SK-N-SH (cell line): ENCODE results near the gene RAD51B. TPM values are rescaled to one million over a fixed set of nuclear protein-coding genes. Genes with fewer than 3 reads are reported as not detected.

Experiments used
- CTCF ChIA-PET: fragments of 300-600, 350-600 bp; formaldehyde crosslinking; extraction: SDS; loops from one replicate; lab custom pipeline; 2021; lab: Yijun Ruan, JAX
- POLR2A ChIA-PET: fragments of 350-600 bp; sonication (Branson Sonifier 250); formaldehyde crosslinking; extraction: SDS; loops from one replicate; lab custom pipeline; 2020; ENCODE audit warnings: antibody characterized with exemption, inconsistent platforms; lab: Yijun Ruan, JAX
- DNase-seq: peaks from one replicate; pipeline ENCODE4 v3.0.0; 2012
- H2AFZ ChIP-seq: fragments of 200-600 bp; sonication (generic); 2 replicates; pipeline ENCODE4 v1.8.1; 2016; ENCODE audit warnings: antibody characterized with exemption, mild to moderate bottlenecking, low read depth
- H3F3A ChIP-seq: fragments of 200-600 bp; sonication (generic); replicated peaks from 2 replicates; pipeline ENCODE3; 2016; ENCODE audit warnings: antibody characterized with exemption, mild to moderate bottlenecking; ENCODE audit not compliant: insufficient read depth
- H3K27ac ChIP-seq, 2 experiments: fragments of 200-500 bp in 1 of 2; fragments of 200-600 bp in 1 of 2; sonication (Bioruptor generic) in 1 of 2; sonication (generic), shearing (Covaris generic) in 1 of 2; 2 replicates each; pipeline versions ENCODE4 v1.5.1 to v1.6.1; 2014 to 2016; ENCODE audit warnings: low read depth in 2 of 2, inconsistent platforms in 1 of 2, low read length in 1 of 2, mild to moderate bottlenecking in 1 of 2, mixed read lengths in 1 of 2
- H3K27me3 ChIP-seq: fragments of 200-600 bp; sonication (generic), shearing (Covaris generic); 2 replicates; pipeline ENCODE4 v1.6.1; 2016; ENCODE audit warnings: mixed run types; ENCODE audit not compliant: insufficient read depth
- H3K36me3 ChIP-seq, 2 experiments: fragments of 200-500 bp in 1 of 2; fragments of 200-600 bp in 1 of 2; sonication (Bioruptor generic) in 1 of 2; sonication (generic) in 1 of 2; replicated peaks in 1 of 2; 2 replicates each; pipeline versions ENCODE3 to v1.5.1; 2014 to 2016; ENCODE audit warnings: low read length in 1 of 2, mild to moderate bottlenecking in 1 of 2; ENCODE audit not compliant: insufficient read depth in 2 of 2, control insufficient read depth in 1 of 2
- H3K4me1 ChIP-seq, 2 experiments: fragments of 200-500 bp in 1 of 2; fragments of 200-600 bp in 1 of 2; sonication (Bioruptor generic) in 1 of 2; sonication (generic), shearing (Covaris generic) in 1 of 2; 2 replicates each; pipeline versions ENCODE4 v1.5.1 to v1.6.1; 2014 to 2016; ENCODE audit warnings: low read depth in 1 of 2, low read length in 1 of 2, mixed run types in 1 of 2; ENCODE audit not compliant: insufficient read depth in 2 of 2, control insufficient read depth in 1 of 2
- H3K4me2 ChIP-seq: fragments of 200-600 bp; sonication (generic), shearing (Covaris generic); 2 replicates; pipeline ENCODE4 v1.6.1; 2017; ENCODE audit warnings: mixed run types
- H3K4me3 ChIP-seq, 2 experiments: fragments of 200-500 bp in 1 of 2; fragments of 200-600 bp in 1 of 2; sonication (Bioruptor generic) in 1 of 2; sonication (generic), shearing (Covaris generic) in 1 of 2; 2 replicates each; pipeline versions ENCODE4 v1.5.1 to v1.8.1; 2014 to 2016; ENCODE audit warnings: low read depth in 2 of 2, inconsistent platforms in 1 of 2, low read length in 1 of 2, mild to moderate bottlenecking in 1 of 2, mixed read lengths in 1 of 2, moderate library complexity in 1 of 2
- H3K79me2 ChIP-seq: fragments of 200-600 bp; sonication (generic); 2 replicates; pipeline ENCODE4 v1.8.1; 2017; ENCODE audit warnings: mild to moderate bottlenecking; ENCODE audit not compliant: insufficient read depth
- H3K9ac ChIP-seq: fragments of 200-600 bp; sonication (generic); 2 replicates; pipeline ENCODE4 v1.6.1; 2017; ENCODE audit warnings: mixed run types
- H3K9me2 ChIP-seq: fragments of 200-600 bp; sonication (generic); 2 replicates; pipeline ENCODE4 v1.6.1; 2017; ENCODE audit warnings: mixed run types
- H3K9me3 ChIP-seq: fragments of 200-600 bp; sonication (generic); 2 replicates; pipeline ENCODE4 v1.6.1; 2017; ENCODE audit warnings: mixed run types, mild to moderate bottlenecking, moderate library complexity
- H4K20me1 ChIP-seq: fragments of 200-600 bp; sonication (generic); 2 replicates; pipeline ENCODE4 v1.6.1; 2017; ENCODE audit warnings: mild to moderate bottlenecking, mixed run types; ENCODE audit not compliant: insufficient read depth
- ELF1 ChIP-seq: IDR thresholded peaks from 2 replicates; pipeline ENCODE4 v1.4.0; 2012
- EP300 ChIP-seq, 2 experiments: IDR thresholded peaks; 2 replicates each; pipeline versions ENCODE4 v1.4.0 to v1.6.1; 2012; ENCODE audit warnings: borderline replicate concordance in 1 of 2, low read depth in 1 of 2, low read length in 1 of 2
- FOSL2 ChIP-seq: IDR thresholded peaks from 2 replicates; pipeline ENCODE4 v1.4.0; 2012; ENCODE audit warnings: low read depth, mild to moderate bottlenecking, moderate library complexity, borderline replicate concordance
- MEF2A ChIP-seq: IDR thresholded peaks from 2 replicates; pipeline ENCODE4 v1.4.0; 2012; ENCODE audit warnings: low read depth, borderline replicate concordance
- NFIC ChIP-seq: IDR thresholded peaks from 2 replicates; pipeline ENCODE4 v1.4.0; 2012; ENCODE audit warnings: borderline replicate concordance
- NRF1 ChIP-seq: IDR thresholded peaks from 2 replicates; pipeline ENCODE4 v1.6.1; 2012; ENCODE audit warnings: low read depth, mild to moderate bottlenecking, low read length
- RAD21 ChIP-seq: IDR thresholded peaks from 2 replicates; pipeline ENCODE4 v1.6.1; 2012; ENCODE audit warnings: mild to moderate bottlenecking, low read length
- RCOR1 ChIP-seq: fragments of 150-350 bp; IDR thresholded peaks from 2 replicates; pipeline ENCODE4 v1.6.1; 2017; ENCODE audit warnings: antibody characterized with exemption, low read length
- RFX5 ChIP-seq: IDR thresholded peaks from 2 replicates; pipeline ENCODE4 v1.6.1; 2012; ENCODE audit warnings: mild to moderate bottlenecking, improper control_type of control experiment, low read length
- RXRA ChIP-seq: IDR thresholded peaks from 2 replicates; pipeline ENCODE4 v1.4.0; 2012; ENCODE audit warnings: low read depth, mild to moderate bottlenecking, borderline replicate concordance
- TCF12 ChIP-seq: IDR thresholded peaks from 2 replicates; pipeline ENCODE4 v1.4.0; 2012
- TEAD4 ChIP-seq: IDR thresholded peaks from 2 replicates; pipeline ENCODE4 v1.4.0; 2012; ENCODE audit warnings: mild to moderate bottlenecking, borderline replicate concordance; ENCODE audit not compliant: insufficient read depth
- YY1 ChIP-seq: IDR thresholded peaks from 2 replicates; pipeline ENCODE4 v1.4.0; 2012; ENCODE audit warnings: low read depth, mild to moderate bottlenecking
- WGBS: methylation state at CpG from one replicate; pipeline ENCODE4 v1.1.6; 2017; ENCODE audit warnings: low lambda C conversion rate; 5-methylcytosine and 5-hydroxymethylcytosine counted together
- polyA plus RNA-seq, 3 experiments: library from polyadenylated mRNA; depleted of rRNA; stranded (reverse); fragments of >200 nt; gene quantifications; 2 replicates each; pipeline ENCODE4 v1.2.3, GENCODE V29; 2012
- TF ChIP-seq, protein P1 (sequence below): IDR thresholded peaks from 2 replicates; pipeline ENCODE4 v1.4.0; 2012; ENCODE audit warnings: low read depth, borderline replicate concordance
- TF ChIP-seq, protein P2 (sequence below): fragments of 150-350 bp; IDR thresholded peaks from 2 replicates; pipeline ENCODE4 v1.6.1; 2017; ENCODE audit warnings: antibody characterized with exemption, low read length, low read depth, borderline replicate concordance
- TF ChIP-seq, protein P3 (sequence below): fragments of 150-350 bp; IDR thresholded peaks from 2 replicates; pipeline ENCODE4 v1.6.1; 2016; ENCODE audit warnings: mild to moderate bottlenecking, low read depth, low read length
- TF ChIP-seq, protein P4 (sequence below): IDR thresholded peaks from 2 replicates; pipeline ENCODE4 v1.4.0; 2012; ENCODE audit warnings: low read depth, borderline replicate concordance

The RAD51B gene
- polyA plus RNA-seq, 1 of the 3 experiments (the other 2 are of a cell fraction) = 6.0 TPM

DNA sequence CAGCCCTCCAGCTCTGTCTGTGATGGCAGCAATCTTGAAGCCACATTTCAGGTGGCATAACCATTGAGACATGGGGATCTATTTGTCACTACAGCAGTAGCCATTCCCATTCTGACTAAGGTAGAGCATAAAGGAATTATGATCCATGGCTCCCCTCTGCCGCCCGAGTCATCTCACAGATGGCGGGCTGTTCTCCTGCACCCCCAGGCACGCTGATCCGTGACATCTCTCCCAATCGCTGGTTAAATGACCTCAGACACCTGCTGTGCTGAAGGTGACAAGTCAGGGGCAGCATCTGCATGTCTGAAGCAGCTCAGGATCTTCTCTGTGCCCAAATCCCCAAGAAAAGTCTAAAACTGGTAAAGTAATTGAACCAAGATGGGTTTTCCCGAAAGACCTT lies 849.0 kb downstream of the RAD51B start:
- Histone ChIP-seq H3K27ac (peak overlapping the region in 1 of 2 experiments; percentile 34; a peak in 1 of 4 replicates), H3K79me2 (no peaks in the 10 kb centered on the region), H3K36me3 (no peaks in the 10 kb centered on the region), H4K20me1 (no peaks in the 10 kb centered on the region), H2AFZ (no peak overlapping the region), H3F3A (peaks cover 18% of the 10 kb centered on the region), H3K4me2 (no peak overlapping the region), H3K27me3 (no peaks in the 10 kb centered on the region), H3K9me2 (no peaks in the 10 kb centered on the region), H3K9me3 (no peaks in the 10 kb centered on the region), H3K4me1 (peaks cover 5 to 19% of the 10 kb centered on the region in 2 experiments), H3K4me3 (no peak overlapping the region), H3K9ac (no peak overlapping the region)
- 83% methylated on average over 7 of the region's 7 CpGs for WGBS
- no peak for DNase-seq
- ChIA-PET CTCF (no interaction called here), POLR2A (no interaction called here)
- TF ChIP-seq TCF12 (no peak), RAD21 (no peak), EP300 (IDR thresholded peaks at IDR 0.05; ENCODE audit: borderline replicate concordance in 1 of 2, low read depth in 1 of 2, low read length in 1 of 2) (no peak), RXRA (no peak), TEAD4 (no peak), RCOR1 (no peak), RFX5 (no peak), FOSL2 (no peak)

DNA sequence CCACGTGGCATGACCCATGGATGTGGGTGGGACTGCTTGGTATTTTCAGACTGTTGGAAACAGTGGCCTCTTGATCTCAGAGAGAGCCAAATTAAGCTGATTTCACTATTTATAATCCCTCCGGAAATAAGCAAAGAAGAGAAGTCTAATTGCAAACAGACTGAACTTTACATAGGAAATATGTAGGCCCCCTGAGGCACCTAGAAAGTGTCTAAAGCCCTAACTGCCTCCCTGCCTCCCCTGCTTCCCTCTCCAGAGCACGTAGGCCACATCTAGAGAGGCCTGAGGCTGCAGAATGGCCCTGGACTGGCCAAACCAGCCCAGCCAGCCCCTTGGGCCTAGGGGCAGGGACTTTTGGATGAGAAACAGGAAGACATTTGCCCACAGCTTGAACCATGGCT lies 849.5 kb downstream of the RAD51B start:
- Histone ChIP-seq H3K4me3 (no peak overlapping the region), H3F3A (peaks cover 23% of the 10 kb centered on the region), H4K20me1 (no peaks in the 10 kb centered on the region), H2AFZ (no peak overlapping the region), H3K79me2 (no peaks in the 10 kb centered on the region), H3K4me1 (peaks cover 5 to 19% of the 10 kb centered on the region in 2 experiments), H3K36me3 (no peaks in the 10 kb centered on the region), H3K27ac (no peak overlapping the region), H3K27me3 (no peaks in the 10 kb centered on the region), H3K9ac (no peak overlapping the region), H3K9me3 (no peaks in the 10 kb centered on the region), H3K4me2 (no peak overlapping the region), H3K9me2 (no peaks in the 10 kb centered on the region)
- no peak for DNase-seq
- WGBS = 80% methylated on average over 3 of the region's 3 CpGs
- ChIA-PET CTCF (no interaction called here), POLR2A (no interaction called here)
- no peak for TF ChIP-seq NRF1
- no peak for TF ChIP-seq FOSL2
- TF ChIP-seq, protein P1, sequence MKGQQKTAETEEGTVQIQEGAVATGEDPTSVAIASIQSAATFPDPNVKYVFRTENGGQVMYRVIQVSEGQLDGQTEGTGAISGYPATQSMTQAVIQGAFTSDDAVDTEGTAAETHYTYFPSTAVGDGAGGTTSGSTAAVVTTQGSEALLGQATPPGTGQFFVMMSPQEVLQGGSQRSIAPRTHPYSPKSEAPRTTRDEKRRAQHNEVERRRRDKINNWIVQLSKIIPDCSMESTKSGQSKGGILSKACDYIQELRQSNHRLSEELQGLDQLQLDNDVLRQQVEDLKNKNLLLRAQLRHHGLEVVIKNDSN = no peak
- no peak for TF ChIP-seq RFX5
- TF ChIP-seq NFIC = no peak
- no peak for TF ChIP-seq MEF2A
- TF ChIP-seq YY1 = no peak
- no peak for TF ChIP-seq ELF1
- TF ChIP-seq TCF12 = no peak
- TF ChIP-seq, protein P2, sequence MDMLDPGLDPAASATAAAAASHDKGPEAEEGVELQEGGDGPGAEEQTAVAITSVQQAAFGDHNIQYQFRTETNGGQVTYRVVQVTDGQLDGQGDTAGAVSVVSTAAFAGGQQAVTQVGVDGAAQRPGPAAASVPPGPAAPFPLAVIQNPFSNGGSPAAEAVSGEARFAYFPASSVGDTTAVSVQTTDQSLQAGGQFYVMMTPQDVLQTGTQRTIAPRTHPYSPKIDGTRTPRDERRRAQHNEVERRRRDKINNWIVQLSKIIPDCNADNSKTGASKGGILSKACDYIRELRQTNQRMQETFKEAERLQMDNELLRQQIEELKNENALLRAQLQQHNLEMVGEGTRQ = no peak
- TF ChIP-seq, protein P3, sequence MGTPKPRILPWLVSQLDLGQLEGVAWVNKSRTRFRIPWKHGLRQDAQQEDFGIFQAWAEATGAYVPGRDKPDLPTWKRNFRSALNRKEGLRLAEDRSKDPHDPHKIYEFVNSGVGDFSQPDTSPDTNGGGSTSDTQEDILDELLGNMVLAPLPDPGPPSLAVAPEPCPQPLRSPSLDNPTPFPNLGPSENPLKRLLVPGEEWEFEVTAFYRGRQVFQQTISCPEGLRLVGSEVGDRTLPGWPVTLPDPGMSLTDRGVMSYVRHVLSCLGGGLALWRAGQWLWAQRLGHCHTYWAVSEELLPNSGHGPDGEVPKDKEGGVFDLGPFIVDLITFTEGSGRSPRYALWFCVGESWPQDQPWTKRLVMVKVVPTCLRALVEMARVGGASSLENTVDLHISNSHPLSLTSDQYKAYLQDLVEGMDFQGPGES = no peak
- TF ChIP-seq, protein P4, sequence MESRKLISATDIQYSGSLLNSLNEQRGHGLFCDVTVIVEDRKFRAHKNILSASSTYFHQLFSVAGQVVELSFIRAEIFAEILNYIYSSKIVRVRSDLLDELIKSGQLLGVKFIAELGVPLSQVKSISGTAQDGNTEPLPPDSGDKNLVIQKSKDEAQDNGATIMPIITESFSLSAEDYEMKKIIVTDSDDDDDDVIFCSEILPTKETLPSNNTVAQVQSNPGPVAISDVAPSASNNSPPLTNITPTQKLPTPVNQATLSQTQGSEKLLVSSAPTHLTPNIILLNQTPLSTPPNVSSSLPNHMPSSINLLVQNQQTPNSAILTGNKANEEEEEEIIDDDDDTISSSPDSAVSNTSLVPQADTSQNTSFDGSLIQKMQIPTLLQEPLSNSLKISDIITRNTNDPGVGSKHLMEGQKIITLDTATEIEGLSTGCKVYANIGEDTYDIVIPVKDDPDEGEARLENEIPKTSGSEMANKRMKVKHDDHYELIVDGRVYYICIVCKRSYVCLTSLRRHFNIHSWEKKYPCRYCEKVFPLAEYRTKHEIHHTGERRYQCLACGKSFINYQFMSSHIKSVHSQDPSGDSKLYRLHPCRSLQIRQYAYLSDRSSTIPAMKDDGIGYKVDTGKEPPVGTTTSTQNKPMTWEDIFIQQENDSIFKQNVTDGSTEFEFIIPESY = no peak
- no peak for TF ChIP-seq EP300 (IDR thresholded peaks at IDR 0.05; ENCODE audit: borderline replicate concordance in 1 of 2, low read depth in 1 of 2, low read length in 1 of 2)
